ENCODE measurements around the gene TATDN3.
"Not testable (repeated sequence)": the region's sequence is repeated elsewhere in the genome, so short reads cannot be mapped to it uniquely, and the experiment has no call there.

TATDN3 gene

DNA sequence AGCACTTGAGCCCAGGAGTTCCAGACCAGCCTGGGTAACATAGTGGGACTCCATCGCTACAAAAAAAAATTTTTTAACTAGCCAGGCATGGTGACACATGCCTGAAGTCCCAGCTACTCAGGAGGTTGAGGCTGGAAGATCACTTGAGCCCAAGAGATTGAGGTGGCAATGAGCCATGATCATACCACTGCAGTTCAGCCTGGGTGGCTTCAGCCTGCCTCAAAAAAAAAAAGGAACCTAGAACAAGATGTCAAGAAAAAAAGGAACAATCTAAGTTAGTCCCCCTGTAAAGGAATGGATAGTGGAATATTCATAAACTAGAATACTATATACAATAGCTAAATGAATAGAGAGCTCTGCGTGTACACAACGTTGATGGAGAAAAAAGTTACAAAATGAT, 14.5 kb upstream of the TATDN3 start:
- no peak for DNase-seq

DNA sequence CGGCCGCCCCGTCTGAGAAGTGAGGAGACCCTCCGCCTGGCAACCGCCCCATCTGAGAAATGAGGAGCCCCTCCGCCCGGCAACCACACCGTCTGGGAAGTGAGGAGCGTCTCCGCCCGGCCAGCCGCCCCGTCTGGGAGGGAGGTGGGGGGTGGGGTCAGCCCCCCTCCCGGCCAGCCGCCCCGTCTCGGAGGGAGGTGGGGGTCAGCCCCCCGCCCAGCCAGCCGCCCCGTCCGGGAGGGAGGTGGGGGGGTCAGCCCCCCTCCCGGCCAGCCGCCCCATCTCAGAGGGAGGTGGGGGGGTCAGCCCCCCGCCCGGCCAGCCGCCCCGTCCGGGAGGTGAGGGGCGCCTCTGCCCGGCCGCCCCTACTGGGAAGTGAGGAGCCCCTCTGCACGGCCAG, 12.6 kb upstream of the TATDN3 start:
- DNase-seq: not testable (repeated sequence)

DNA sequence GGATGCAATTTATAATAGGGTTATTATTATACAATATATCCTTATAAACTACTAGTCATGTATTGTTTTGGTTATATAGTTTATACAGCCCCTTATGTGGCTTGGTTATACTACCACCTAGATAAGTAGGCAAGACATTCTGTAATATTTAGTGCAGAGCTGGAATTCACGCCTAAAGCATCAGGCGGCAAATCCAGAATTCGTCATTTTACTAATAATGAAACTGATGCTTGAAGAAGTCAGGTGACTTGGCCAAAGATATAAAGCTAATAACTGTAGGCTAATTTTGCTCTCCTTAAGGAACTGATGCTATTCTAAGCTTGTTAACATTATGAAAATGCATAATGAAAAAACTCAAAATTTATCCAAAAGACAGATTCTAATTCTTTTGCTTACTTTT, 10.9 kb upstream of the TATDN3 start:
- no peak for DNase-seq

DNA sequence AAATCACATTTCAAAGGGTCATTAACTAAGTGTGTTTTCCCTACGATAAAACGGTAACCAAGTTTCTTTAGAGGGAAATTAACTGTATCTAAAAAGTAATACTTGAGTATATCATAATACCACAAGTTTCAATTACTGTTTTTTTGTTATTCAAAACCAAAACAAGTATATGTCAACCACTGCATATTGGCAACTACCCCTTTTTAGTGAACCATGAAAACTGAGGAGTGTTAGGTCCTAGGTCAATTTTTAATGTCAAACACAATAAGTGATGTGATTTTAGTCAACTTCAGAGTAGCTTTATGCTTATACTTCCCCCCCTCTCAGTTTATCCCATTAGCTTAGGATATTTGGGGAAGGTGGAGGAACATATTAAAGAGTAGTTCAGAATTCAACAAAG, 10.5 kb upstream of the TATDN3 start:
- no peak for DNase-seq

DNA sequence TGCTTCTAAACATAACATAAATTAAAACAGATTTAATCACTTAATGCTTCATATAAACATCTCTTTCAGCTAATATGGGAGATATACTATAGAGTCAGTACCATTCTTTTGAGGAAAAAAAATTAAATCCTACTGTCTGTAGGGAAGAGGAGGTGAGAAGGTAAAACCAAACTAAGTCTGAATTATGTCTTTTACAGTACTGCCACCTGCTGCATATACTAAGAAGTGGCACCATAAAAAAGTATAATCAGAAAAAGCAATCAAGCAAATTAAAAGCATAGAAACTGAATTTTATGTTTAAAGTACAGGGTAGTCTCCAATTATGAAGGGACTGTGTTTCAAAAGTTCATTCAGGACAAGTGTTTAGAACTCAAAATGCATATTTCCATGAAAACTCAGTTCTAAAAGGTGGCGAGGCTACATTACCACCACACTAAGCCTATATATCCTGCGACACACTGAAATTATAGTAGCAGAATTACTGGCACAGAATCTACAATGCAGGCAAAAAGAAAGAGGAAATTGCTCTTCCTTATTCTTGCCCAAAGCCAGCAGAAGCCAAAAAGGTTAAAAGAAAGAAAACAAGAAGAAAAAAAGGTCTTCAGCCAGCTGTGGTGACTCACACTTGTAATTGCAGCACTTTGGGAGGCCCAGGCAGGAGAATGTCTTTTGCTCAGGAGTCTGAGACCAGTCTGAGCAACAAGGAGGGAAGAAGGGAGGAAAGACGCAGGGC, 9.1 kb upstream of the TATDN3 start:
- peak; percentile 20 for DNase-seq

DNA sequence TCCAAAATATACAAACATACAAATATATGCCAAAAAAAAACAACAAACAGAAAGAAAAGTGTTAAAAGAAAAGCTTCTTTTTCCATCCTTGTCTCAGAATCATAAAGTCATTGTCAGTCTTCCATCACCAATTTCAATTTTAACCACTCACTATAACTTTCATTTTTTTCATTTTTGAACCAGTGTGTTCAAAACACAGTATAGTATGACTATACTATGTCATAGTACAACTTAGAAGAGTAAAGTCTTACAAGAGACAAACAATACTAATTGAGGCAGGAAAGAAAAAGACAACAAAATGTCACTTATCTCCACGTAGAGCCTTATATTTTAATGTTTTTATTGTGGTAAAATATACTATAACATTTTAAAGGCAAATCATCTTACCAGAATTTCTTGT, 7.7 kb upstream of the TATDN3 start:
- no peak for DNase-seq

DNA sequence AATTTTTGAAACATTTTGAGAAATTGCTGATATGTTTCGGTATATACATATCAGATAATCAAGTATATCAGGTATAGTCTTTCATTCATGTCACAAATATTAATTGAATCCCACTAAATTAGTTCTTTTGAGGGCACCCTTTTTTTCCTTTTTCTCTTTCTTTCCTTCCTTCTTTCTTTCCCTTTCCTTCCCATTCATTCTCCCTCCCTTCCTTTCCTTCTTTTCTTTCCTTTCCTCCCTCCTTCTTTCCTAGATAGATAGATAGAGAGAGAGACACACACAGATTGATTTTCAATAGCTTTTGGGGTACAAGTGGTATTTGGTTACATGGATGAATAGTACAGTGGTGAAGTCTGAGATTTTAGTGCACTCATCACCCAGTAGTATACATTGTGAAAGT, 5.8 kb upstream of the TATDN3 start:
- DNase-seq: no peak

DNA sequence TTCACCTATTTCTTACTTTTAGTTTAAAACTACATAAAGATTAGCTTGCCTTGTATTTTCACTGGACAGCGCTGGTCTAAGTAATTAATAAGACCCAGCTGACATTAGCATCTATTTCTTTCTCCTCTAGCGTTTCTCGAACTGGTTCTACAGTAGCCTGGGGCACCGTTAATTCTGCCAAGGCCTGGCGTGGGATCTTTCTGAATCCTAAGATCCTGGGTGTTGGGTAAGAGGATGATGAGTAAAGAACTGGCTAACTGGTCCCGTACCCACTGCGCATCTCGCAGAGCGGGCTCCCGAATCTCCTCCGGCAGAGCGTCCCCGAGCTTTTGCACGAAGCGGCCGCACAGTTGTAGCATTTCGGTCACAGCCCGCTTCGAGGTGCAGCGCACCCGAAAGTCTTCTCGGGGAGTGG, 426 bp upstream of the TATDN3 start:
- peak; percentile 82 for DNase-seq

DNA sequence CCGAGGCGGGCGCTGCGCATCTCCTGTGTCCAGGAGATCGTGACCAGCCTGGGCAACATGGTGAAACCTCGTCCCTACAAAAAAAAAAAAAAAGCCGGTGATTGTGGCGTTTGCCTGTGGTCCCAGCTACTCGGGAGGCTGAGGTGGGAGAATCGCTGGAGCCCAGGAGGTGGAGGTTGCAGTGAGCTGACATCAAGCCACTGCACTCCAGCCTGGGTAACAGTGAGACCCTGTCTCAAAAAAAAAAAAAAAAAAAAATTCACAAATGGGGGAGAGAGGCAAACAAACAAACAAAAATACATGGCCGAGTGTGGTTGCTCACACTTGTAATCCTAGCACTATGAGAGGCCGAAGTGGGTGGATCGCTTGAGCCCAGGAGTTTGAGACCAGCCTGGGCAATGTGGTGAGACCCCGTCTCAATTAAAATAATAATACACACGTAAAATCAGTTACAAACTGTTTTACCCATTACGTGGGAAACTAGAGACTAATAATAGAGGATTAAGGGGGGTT, 758 bp downstream of the TATDN3 start:
- DNase-seq: no peak

DNA sequence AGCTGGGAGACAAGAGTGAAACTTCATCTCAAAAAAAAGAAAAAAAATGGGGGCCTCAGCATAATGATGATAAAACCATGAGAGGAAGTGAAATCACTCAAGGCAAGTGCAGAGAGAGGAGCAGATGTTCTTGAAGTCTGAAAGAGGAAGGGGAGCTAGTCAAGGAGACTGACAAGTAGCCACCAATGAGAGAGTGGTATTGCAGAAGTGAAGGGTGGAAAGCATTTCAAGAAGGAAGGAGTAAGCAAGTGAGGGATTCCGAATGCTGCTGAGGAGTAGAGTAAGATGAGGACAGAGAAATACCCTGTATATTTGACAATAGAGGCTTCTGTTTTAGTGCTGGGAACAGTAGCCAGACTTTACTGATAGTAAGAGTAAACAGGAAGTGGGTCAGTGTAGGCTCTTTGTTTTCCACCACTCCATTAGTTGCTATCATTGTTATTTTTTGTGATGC, 2.9 kb downstream of the TATDN3 start:
- DNase-seq: no peak

DNA sequence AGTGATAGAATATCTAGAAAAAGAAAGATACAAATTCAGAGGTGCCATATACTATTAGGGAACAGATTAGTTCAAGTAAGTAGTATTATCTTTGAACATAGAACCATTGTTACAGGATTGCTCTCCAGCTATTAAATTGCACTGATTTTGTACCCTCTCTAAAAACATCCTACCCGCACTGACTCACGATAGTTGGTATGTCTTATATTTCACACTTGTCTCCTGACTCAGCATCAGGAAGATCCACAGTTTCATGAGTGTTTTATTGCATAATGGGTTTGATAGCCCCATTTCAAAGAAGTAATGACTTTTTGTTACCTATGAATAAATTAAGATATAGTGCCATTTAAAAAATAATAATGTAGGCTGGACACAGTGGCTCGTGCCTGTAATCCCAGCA, 6.0 kb downstream of the TATDN3 start:
- no peak for DNase-seq

DNA sequence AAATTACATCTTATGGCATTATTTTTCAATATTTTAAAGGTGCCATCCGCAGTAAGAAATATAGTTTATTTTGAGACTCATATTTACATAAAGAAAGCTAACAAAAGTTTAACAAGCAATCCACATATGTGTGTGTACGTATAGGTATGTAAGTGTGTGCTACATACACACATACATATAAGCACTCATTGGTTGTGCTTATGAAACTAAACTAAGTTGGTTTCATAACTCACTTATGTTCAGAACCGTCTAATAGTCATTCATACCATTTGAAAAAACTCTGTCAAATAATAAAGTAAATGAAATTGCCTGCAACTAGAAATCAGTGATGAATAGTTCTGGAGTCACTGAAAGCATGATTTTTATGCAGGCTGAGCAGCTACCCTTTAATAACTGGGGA, 14.1 kb downstream of the TATDN3 start:
- DNase-seq: no peak

DNA sequence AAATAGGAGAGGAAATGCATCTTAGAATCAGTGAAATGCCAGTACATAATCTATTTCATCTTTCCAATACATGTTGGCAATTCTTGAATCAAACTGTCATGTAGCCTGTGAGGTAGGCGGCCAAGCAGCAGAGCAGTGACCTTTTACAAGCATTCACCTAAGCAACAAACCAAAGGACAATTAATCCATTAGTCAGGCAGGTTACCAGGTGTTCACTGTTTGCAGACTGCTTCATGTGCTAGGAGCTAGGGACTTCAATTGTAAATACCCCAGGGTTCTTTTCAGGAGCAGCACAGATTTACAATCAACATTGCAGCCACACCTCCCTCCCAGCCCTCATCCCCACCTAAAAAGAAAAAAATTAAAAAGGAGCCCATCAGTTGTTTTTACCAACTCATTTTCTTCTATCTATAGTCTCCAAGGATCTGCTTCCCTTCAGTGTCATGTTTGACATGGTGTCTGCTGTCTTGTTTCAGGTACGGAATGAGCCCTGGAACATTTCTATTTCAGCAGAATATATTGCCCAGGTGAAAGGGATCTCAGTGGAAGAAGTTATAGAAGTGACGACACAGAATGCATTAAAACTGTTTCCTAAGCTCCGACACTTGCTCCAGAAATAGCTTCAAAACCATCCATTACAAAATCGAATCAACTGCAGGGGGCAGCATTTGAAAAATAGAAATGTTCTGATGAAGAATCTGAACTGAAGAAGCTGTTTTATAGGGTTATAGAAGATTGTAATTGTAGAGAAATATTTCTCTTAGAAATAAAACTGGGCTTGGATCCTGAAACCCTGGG, 23.0 kb downstream of the TATDN3 start:
- no peak for DNase-seq

DNA sequence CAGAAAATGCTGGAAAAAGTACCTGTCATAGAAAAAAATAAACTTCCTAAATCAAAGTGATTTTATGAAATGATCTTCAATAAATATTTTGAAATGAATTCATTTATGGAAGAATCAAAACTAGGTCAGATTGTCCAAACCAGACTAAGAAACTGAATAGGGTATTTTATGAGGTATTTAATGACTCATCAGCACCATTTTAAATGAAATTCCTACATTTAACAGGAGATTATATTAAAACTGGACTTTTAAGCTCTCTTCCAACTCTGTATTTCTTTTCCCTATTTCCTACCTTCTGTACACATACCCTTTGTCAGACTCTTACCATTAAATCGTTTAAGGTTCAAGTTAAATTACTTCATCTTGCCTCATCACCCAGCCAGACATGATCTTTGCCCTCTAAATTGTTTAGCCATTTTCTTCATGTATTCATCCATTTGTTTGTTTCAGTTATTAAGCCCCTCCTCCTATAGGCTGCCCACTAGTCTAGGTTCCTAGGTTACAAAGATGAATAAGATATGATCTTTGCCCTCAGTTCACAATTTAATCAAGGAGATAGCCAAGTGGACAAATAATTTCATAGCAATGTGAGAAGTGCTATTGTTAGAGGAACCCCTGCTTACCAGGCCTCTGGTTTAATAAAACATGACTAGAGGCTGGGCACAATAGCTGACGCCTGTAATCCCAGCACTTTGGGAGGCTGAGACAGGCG, 25.0 kb downstream of the TATDN3 start:
- DNase-seq: no peak

DNA sequence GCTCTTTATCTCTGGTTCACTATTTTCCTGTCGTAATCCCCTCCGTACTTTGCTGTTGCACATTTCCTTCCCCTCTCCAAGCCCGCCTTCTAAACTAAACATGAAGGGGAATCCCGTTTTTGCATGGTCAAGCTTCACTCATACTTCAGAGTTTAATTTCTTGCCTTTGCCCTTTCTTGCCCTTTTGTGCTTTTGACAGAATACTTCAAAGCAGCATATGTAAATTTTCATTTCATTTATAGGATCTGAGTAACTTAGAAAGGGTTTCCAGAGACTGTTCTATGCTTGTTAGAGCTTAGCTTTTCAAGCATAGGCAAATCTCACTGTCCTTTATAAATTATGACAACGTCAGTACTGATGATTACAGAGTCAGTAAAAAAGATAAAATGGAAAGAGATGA, 28.0 kb downstream of the TATDN3 start:
- DNase-seq: no peak

DNA sequence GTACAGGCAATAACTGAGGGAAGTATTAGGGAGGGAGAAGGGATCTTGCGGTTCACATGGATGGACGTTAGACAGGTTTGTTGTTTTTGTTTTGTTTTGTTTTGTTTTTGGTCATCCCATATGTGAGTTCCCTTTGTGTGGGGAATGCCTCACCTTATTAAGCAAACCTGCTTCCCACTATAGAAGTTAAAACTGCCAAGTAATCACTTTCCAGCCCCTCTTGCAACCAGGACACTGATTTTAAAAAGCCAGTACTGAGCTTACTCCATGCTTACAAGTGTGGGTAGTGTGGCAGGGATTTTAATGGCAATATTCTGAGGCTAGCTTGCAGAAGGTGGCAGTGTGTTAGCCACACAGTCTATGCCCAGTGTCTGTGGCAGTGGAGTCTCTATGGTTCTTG, 29.3 kb downstream of the TATDN3 start:
- DNase-seq: no peak

DNA sequence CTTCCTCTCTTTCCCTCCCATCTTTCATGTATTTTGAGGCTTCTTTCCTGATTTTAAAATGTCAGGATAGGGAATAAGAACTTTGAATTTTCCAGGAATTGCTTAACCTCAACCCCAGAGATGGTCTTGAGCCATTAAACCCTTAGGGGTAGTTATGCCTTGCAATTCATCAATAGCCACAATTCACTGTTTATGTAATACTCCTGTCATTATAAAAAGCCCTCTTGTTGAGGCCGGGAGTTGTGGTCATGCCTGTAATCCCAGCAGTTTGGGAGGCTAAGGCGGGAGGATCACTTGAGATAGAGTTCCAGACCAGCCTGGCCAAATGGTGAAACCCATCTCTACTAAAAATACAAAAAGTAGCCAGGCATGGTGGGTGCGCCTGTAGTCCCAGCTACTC, 31.3 kb downstream of the TATDN3 start:
- no peak for DNase-seq

DNA sequence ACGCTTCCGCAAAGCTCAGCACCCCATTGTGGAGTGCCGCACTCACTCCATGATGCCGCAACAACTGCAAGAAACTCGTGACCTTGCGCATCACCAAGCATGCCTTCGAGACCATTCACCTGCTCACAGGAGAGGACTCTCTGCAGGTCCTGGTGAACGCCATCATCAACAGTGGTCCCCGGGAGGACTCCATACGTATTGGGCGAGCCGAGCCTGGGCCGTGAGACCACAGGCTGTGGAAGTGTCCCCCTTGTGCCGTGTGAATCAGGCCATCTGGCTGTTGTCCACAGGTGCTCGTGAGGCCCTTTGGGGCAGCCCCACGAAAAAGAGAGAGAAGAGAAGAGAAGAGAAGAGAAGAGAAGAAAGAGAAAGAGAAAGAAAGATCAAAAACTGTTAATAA, 32.5 kb downstream of the TATDN3 start:
- DNase-seq: no peak

DNA sequence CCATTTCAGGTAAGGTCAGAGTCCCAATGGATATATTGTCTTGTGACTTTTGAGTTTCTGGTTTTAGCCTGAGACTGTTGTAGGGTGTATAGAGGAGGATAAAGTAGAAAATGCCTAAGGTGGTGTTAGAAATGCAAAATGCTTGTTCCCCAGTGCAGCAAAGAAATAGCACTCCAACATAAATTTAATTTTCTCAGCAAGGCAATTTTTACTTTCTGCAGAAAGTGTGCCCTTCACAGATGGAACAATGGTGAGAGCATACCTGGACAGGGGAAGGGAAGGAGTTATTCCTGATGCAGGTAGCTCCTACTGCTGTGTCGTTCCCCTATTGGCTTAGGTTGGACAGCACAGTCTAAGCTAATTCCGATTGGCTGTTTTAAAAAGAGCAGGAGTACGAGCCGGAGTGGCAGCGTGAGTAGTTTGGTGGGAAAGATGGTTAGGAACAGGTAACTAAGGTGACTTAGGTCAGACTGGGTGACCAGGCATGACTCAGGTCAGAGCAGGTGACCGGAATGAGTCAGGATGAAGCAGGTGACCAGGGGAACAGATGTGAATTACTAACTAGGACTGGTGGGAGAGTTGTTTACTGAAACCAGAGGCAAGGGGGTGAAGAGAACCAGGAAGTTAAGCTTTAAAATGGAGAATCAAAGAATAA, 34.2 kb downstream of the TATDN3 start:
- no peak for DNase-seq

DNA sequence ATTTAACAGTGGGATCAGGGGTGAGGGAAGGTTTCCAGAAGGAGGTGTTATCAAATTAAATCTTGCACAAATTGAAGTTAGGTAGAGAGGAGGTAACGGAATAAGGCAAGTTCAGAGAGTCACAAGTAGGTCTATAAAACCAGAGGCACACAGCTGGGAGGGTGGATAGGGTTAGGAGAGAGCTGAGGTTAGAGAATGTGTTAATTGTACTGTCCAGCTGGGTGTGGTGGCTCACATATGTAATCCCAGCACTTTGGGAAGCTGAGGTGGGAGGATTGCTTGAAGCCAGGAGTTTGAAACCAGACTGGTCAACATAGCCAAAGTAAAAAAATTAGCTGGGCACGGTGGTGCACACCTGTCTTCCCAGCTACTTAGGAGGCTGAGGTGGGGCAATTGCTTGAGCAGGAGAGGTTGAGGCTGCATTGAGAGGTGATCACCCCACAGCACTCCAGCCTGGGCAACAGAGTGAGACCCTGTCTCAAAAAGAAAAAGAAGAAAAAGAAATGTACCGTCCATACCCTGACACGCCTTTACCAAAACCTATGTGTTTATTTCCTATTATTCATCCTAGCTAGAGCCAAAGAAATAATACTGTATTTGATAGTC, 35.6 kb downstream of the TATDN3 start:
- DNase-seq: no peak

DNA sequence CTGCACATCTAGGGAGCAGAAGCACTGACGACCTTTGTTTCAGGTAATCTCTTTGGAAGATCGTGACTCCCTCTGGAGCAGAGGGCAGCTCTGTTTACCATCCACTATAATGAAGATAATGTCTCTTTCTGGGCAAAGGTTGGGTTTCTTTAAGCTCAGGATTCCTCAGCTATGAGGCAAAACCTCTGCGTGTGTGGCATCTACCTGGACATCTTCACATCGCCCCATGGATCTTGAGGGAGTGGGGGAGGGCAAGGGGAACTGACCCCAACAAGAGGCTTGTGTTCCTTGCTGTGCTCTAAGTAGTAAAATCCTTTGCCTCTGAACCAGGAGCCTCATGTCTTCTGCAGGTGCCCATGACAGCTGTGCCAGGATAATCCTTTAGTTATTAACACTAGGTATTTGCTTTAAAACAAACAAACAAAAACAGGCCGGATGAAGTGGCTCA, 36.2 kb downstream of the TATDN3 start:
- DNase-seq: no peak

DNA sequence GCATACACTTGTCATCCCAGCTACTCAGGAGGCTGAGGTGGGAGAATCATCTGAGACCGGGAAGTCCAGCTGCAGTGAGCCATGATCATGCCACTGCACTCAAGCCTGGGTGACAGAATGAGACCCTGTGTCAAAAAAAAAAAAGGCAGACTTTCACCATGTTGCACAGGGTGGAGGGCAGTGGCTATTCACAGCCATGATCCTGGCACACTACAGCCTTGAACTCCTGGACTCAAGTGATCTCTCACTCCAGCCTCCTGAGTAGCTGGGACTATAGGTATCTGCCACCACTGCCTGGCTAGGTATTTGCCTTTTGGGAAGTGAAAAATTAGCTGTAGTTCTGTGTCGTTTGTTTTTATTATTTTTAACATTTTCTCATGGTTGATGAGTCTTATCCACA, 36.7 kb downstream of the TATDN3 start:
- no peak for DNase-seq
